HG03045 (cell line): Measurements from ENCODE around the gene AKAP1.

Experiments
- ATAC-seq: cut with Tn5 transposase; IDR thresholded peaks from one replicate; pipeline ENCODE4 v1.9.1; 2021; ENCODE audit warnings: mild to moderate bottlenecking, moderate library complexity; ENCODE audit not compliant: unreplicated experiment

Gene AKAP1

GRCh38 chr17:57158795-57159194 lies 73.7 kb downstream of the AKAP1 start:
- no peak for ATAC-seq

DNA sequence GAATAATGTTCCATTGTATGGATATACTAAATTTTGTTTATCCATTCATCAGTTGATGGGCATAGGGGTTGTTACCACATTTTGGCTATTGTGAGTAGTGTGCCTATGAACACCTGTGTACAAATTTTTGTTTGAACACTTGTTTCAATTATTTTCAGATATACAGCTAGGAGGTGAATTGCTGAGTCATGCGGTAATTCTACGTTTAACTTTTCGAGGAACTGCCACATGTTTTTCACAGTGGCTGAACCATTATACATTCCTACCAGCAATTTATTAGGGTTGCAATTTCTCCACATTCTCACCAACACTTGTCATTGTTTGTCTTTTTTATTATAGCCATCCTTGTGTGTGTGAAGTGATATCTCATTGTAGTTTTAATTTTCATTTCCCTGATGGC lies 75.6 kb downstream of the AKAP1 start:
- no peak for ATAC-seq

DNA sequence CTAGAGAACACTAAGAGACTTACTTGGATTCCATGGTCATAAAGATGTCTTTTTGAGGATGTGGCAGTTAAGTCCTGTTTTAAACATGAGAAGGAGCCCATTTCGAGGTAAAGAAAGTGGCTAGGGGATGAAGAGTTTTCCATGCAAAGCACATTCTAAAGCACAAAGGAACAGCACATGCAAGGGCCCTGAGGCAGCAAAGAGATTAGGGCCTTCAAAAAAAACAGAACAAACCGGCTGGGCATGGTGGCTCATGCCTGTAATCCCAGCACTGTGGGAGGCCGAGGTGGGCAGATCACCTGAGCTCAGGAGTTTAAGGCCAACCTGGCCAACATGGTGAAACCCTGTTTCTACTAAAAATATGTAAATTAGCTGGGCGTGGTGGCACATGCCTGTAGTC lies 79.8 kb downstream of the AKAP1 start:
- no peak for ATAC-seq

DNA sequence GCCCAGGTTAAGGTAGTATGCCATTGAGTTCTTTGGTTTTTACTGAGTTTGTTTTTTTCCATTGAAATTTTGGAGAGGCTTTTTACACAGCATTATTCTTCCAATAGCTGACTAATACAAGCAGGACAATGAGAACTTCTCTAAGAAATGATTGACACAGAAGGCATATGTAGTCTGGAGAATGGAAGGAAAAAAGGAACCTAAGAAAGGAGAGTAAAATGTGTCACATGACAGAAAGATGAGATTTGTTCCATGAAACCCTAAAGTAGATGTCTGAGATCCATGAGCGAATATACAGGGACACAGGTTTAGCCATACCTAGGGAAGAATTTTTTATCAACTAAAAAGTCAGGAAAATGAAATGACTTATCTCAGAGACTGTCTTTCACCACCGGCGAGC lies 80.7 kb downstream of the AKAP1 start:
- ATAC-seq = no peak

GRCh38 chr17:57166803-57167202 lies 81.8 kb downstream of the AKAP1 start:
- ATAC-seq = no peak

- no peak for ATAC-seq
These were observed 83.6 kb downstream of the AKAP1 start for GRCh38 chr17:57168695-57169094.

- no peak for ATAC-seq
These were observed 85.8 kb downstream of the AKAP1 start for GRCh38 chr17:57170866-57171265.
